HG03457 (cell line): ENCODE data around the gene SLC14A1.

Source experiments
- ATAC-seq: cut with Tn5 transposase; IDR thresholded peaks from one replicate; pipeline ENCODE4 v1.9.1; 2021; ENCODE audit warnings: moderate number of reproducible peaks; ENCODE audit not compliant: unreplicated experiment

Gene SLC14A1

DNA sequence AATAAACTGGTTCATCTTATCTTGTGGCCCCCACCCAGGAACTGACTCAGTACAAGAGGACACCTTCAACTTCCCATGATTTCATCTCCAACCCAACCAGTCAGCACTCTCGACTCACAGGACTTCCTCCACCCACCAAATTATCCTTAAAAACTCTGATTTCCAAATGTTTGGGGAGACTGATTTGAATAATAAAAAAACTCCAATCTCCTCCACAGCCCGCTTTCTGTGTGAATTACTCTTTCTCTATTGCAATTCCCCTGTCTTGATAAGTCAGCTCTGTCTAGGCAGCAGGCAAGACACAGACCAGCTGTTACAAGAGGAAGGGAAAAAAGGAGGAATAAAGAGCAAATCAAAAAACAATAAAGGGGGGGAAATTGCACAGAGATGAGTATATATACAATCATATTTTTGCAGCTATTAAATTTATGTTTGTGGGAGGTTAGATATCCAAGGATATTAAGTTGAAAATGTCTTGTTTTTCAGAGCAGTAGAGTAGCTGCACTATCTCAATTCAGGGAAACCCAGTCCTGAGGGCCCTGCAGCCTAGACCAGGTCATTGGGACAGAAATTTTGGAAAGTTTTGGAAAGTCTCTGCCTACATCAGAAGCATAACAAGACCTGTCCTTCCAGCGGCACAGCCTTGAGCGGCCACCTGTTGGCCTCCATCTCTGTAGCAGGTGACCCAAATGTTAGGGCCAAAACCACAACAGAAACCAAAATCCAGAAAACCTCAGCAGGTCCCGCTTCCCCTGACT lies 68.7 kb downstream of the SLC14A1 start:
- no peak for ATAC-seq

DNA sequence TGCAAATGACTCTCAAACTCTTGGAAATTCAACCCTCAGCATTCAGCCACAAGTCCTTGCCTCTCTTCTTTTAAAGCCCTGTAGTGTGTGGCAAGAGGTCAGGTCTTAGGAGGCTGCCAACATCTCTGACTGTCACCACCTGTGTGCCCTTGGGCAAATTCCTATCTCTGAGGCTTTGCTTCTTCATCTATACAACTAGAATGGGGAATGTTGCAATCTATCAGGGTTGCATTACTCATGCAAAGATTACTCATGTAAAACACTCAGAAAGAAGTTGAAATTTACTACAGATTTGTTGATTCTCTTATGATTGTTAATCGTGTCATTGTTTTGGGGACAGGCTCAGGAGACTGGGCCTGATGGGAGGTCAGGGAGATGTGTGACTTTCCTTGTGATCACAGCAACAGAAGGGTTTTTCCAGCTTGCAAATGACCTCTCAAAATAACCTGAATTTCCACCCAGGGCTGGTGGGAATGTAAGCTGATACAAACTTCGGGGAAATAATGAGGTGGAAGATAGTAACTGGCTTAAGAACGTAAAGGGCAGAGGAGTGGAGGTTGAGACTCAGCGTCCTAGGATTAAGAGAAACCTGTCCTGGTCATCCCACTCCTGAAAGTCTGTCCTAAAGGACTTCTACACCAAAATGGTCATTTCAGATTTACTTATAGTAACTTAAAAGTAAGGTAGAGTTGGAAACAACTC lies 69.4 kb downstream of the SLC14A1 start:
- ATAC-seq = no peak

DNA sequence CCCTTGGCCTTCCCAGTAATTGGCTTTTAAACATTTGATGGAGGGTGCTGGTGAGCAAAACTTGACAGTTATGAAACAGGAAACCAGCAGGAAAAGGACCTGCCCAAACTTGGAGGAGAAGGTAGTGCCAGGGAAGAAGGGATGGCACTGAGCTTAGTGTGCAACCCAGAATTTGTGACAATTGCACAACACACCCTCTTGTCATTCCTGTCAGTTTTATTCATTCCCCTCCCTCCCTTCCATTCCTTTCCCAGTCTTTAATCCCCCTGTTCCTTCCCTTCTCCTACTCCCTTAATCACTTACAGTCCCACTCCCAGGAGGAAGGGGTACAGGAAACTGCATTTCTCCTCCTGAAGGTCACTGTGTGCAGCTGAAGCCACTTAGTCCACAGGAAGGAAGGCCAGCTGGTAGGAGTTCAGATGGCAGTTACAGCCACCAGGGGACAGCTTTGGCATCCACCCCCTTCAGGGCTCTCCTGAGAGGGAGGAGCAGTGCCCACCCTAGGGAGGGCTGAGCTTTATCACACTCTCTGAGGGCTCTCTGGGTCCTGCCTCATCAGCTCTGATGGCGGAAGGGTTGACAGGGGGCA lies 77.5 kb downstream of the SLC14A1 start:
- no peak for ATAC-seq
